Measurements from ENCODE around the gene CSNK1G1.
"Not testable (repeated sequence)": the region's sequence is repeated elsewhere in the genome, so short reads cannot be mapped to it uniquely, and the experiment has no call there.

CSNK1G1 gene

GRCh38 chr15:64133623-64134344 lies 222.2 kb downstream of the CSNK1G1 start:
- DNase-seq (ENCODE audit: low spot score) = no peak

- DNase-seq (ENCODE audit: low spot score) = no peak
These were observed 223.8 kb downstream of the CSNK1G1 start for GRCh38 chr15:64132217-64132616.

GRCh38 chr15:64131547-64131946 lies 224.4 kb downstream of the CSNK1G1 start:
- no peak for DNase-seq (ENCODE audit: low spot score)

GRCh38 chr15:64130159-64130558 lies 225.8 kb downstream of the CSNK1G1 start:
- DNase-seq (ENCODE audit: low spot score) = no peak

- no peak for DNase-seq (ENCODE audit: low spot score)
These were observed 228.3 kb downstream of the CSNK1G1 start for GRCh38 chr15:64127521-64128270.

- DNase-seq (ENCODE audit: low spot score) = no peak
These were observed 230.0 kb downstream of the CSNK1G1 start for GRCh38 chr15:64125978-64126377.

- no peak for DNase-seq (ENCODE audit: low spot score)
These were observed 233.0 kb downstream of the CSNK1G1 start for GRCh38 chr15:64122936-64123351.

GRCh38 chr15:64122444-64122843 lies 233.5 kb downstream of the CSNK1G1 start:
- DNase-seq (ENCODE audit: low spot score) = no peak

- DNase-seq (ENCODE audit: low spot score) = no peak
These were observed 234.4 kb downstream of the CSNK1G1 start for GRCh38 chr15:64121614-64122013.

- not testable (repeated sequence) for DNase-seq (ENCODE audit: low spot score)
These were observed 235.7 kb downstream of the CSNK1G1 start for GRCh38 chr15:64120322-64120721.

- no peak for DNase-seq (ENCODE audit: low spot score)
These were observed 238.1 kb downstream of the CSNK1G1 start for GRCh38 chr15:64117759-64118487.

Data from hematopoietic multipotent progenitor cell treated with erythropoietin and hydrocortisone succinate and interleukin-3 and kit ligand, for 17 days (in vitro differentiated cells).